ENCODE results near the gene RFPL3. TPM values are rescaled to one million over a fixed set of nuclear protein-coding genes. Genes with fewer than 3 reads are reported as not detected.
"Not testable (repeated sequence)": the region's sequence is repeated elsewhere in the genome, so short reads cannot be mapped to it uniquely, and the experiment has no call there.

Gene RFPL3
- under 1 TPM in 1 of 3 donors, not detected in 2; 0.13 TPM for polyA plus RNA-seq (ENCODE audit: insufficient read length in 3 of 3)

DNA sequence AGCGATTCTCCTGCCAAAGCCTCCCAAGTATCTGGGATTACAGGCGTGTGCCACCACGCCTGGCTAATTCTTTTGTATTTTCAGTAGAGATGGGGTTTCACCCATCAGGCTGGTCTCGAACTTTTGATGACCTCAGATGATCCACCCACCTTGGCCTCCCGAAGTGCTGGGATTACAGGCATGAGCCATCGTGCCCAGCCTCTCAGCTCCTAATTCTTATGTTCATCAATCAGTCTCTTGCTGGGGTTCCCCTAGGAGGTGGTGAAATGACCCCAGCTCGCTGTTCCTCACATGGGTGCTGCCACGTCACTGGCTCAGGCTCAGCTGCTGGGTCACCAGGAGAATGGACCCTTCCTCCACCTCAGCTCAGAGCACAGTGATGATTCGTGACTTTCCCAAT, at the start of gene RFPL3:
TSS of gene RFPL3 (plus strand) at position 301 of the 400 bp plus-strand sequence. CDS start 205 bp downstream, outside the sequence.
- not testable (repeated sequence) for DNase-seq (ENCODE audit: low read depth in 3 of 3, low spot score in 2 of 3)

DNA sequence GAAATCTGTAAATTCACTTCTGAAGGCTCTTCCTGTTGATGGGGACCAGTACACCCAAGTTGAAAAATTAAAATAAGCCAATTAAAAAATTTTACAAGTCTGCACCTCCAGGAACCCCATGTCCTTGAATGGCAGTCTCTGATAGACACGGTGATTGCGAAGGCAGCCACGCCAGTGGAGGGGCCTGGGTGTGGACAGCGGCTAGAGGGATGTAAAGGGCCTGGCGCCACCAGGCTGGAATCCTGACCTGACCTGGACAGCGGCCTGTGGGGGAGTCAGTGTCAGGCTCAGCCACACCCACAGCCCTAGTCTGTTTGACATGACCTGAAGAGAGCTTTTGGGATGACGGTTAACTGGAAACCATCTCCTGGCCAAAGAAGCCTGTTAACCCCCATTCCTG, 49.5 kb upstream of the RFPL3 start:
- DNase-seq (ENCODE audit: low read depth in 3 of 3, low spot score in 2 of 3): no peak

GRCh38 chr22:32308934-32309333, 48.7 kb upstream of the RFPL3 start:
- DNase-seq (ENCODE audit: low read depth in 3 of 3, low spot score in 2 of 3): no peak

GRCh38 chr22:32309585-32310251, 47.9 kb upstream of the RFPL3 start:
- no peak for DNase-seq (ENCODE audit: low read depth in 3 of 3, low spot score in 2 of 3)

- DNase-seq (ENCODE audit: low read depth in 3 of 3, low spot score in 2 of 3): no peak
Observed at GRCh38 chr22:32310777-32311176, 46.9 kb upstream of the RFPL3 start.

DNA sequence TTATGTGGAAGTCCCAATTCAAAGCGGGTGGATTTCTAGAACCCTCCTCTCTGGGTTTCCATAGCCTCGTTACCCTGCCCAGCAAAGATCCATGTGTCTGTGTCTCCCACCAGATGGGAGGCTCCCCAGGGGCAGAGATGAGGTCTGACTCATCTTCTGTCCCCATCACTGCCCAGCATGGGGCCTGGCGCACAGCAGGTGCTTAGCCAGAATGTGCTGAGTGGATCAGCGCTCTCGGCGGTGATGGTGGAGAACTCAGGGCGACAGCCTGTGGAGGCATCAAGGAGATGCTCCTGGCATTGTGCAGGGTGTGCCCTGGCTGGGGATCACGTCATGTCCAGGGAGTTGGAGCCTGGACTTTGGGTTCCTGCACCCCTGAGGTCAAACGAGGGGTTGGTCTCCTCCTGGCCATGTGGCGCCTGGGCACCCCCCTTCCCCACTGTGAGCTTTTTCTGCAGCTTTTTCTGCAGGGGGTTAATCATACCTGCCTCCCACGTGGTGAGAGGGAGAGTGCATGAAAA, 46.1 kb upstream of the RFPL3 start:
- no peak for DNase-seq (ENCODE audit: low read depth in 3 of 3, low spot score in 2 of 3)

DNA sequence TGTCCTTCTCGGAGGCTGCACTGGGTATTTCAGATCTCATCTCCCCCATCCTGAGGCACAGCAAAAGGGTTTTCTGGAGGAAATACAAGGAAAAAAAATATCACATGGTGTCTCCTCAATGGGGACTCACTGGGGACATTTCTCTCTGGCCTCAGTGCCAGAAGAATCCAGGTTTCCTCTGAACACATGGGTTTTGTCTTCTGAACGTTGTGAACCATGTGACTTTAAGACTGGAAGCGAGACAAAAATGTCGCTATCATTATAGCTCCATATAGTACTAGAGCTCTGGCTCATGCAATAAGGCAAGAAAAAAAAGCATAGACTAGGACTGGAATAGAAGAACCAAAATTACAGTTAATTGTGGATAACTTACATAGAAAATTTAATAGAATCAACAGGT, 44.9 kb upstream of the RFPL3 start:
- DNase-seq (ENCODE audit: low read depth in 3 of 3, low spot score in 2 of 3): no peak

GRCh38 chr22:32313532-32313931, 44.1 kb upstream of the RFPL3 start:
- no peak for DNase-seq (ENCODE audit: low read depth in 3 of 3, low spot score in 2 of 3)

- no peak for DNase-seq (ENCODE audit: low read depth in 3 of 3, low spot score in 2 of 3)
Observed at GRCh38 chr22:32317524-32317923, 40.1 kb upstream of the RFPL3 start.

- DNase-seq (ENCODE audit: low read depth in 3 of 3, low spot score in 2 of 3): no peak
Observed at GRCh38 chr22:32318361-32318760, 39.3 kb upstream of the RFPL3 start.

DNA sequence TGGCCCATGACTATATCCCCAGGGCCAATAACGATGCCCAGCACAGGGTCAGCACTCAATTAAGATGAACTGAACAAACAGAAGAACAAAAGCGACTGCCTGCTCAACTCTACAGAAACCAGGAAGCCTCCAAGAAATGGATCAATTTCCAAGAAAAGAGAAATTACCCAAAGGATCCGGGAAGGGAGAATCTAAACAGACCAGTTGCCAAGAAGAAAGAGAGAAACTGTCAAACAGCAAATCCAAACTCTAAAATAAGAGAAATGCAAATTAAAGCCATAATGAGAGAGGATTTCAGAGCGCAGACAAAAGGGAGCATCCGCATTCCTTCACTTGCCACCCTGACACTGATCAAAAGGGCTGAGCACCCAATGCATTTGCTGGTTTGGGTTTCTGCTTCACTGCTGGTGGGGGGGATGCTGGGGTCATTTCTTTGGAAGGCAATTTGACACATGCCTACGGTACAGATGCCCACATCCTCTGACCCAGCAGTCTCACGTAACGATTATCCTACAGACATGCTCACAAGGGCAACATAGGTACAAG, 37.7 kb upstream of the RFPL3 start:
- no peak for DNase-seq (ENCODE audit: low read depth in 3 of 3, low spot score in 2 of 3)

- DNase-seq (ENCODE audit: low read depth in 3 of 3, low spot score in 2 of 3): no peak
Observed at GRCh38 chr22:32322986-32323385, 34.7 kb upstream of the RFPL3 start.

GRCh38 chr22:32323513-32324164, 34.0 kb upstream of the RFPL3 start:
- DNase-seq (ENCODE audit: low read depth in 3 of 3, low spot score in 2 of 3): no peak

DNA sequence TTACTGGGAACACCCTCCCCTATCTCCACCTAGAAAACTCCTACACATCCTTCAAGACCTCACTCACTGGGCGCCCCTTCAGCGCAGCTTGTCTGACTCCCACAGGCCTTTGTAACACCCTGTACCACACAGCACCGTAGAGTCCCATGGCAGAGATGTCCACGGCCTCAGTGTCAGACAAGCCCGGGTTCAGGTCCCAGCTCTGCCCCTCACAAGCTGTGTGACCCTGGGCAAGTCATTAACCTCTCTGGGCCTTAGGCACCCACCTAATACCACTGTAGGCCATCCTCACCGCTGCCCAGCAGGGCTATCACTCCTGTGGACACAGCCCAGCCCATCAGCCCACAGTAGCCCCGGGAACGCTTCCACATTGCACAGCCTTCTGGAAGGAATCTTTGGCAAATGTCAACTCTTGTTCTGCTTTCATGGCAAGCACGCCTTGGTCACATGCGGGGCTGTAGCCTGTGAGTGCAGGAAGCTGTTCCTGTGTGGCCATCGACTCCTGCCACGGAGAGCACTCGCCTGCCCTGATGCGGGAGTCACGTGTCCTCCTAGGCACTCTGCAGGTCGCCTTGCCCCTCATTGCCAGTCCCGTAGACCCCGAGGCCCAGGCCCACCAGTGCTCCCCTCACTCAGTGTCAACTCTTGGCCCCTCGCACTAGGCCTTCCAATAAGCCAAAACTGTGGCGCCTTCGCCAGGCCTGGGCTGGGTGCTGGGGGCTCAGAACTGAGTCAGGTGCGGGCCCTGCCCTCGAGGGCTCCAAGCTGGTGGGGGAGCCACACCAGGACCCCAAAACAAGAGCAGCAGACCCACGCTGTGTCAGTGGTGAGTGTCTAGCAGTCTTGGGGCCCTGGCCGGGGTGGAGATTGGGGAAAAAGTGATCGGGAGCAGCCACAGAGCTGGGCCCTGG, 32.9 kb upstream of the RFPL3 start:
- no peak for DNase-seq (ENCODE audit: low read depth in 3 of 3, low spot score in 2 of 3)

- DNase-seq (ENCODE audit: low read depth in 3 of 3, low spot score in 2 of 3): no peak
Observed at GRCh38 chr22:32325416-32325801, 32.3 kb upstream of the RFPL3 start.

GRCh38 chr22:32325811-32326237, 31.8 kb upstream of the RFPL3 start:
- DNase-seq (ENCODE audit: low read depth in 3 of 3, low spot score in 2 of 3): no peak

DNA sequence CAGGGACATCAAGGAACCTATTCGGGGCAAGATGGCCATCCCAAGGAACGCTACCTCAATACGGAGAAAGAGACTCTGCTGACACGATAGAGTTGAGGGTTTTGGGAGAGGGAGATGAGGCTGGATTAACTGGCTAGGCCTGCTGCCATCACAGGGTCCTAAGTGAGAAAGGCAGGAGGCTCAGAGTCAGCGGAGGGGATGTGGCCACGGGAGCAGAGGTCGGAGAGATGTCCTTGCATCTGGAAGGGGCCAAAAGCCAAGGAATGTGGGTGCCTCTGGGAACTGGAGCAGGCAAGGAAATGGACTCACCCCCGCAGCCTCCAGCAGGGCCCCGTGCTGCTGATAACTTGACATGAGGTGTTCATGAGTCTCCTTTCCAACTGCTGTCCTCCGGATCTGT, 31.0 kb upstream of the RFPL3 start:
- DNase-seq (ENCODE audit: low read depth in 3 of 3, low spot score in 2 of 3): no peak

GRCh38 chr22:32327066-32327465, 30.6 kb upstream of the RFPL3 start:
- DNase-seq (ENCODE audit: low read depth in 3 of 3, low spot score in 2 of 3): no peak

- no peak for DNase-seq (ENCODE audit: low read depth in 3 of 3, low spot score in 2 of 3)
Observed at GRCh38 chr22:32327596-32328171, 30.0 kb upstream of the RFPL3 start.
